RWPE2 (cell line): Measurements from ENCODE around the gene PSMB7.

Experiments used
- ATAC-seq: fragments of 200-7000 bp; cut with Tn5 transposase; 3 replicates; pipeline ENCODE4 v1.9.1; 2021; ENCODE audit warnings: low read depth
- DNase-seq: peaks from one replicate; pipeline ENCODE4 v3.0.0-alpha.2; 2020; ENCODE audit warnings: low spot score
- H3K27ac ChIP-seq: fragments of 450-650 bp; 2 replicates; pipeline ENCODE4 v1.5.1; 2017; ENCODE audit warnings: mild to moderate bottlenecking; ENCODE audit not compliant: poor library complexity, severe bottlenecking
- H3K27me3 ChIP-seq: fragments of 250-450 bp; sonication (Bioruptor Pico); 2 replicates; pipeline ENCODE4 v1.5.1; 2021; ENCODE audit warnings: mild to moderate bottlenecking, moderate library complexity; ENCODE audit not compliant: insufficient read depth, poor library complexity, severe bottlenecking
- H3K36me3 ChIP-seq: fragments of 250-450 bp; sonication (Bioruptor Pico); 2 replicates; pipeline ENCODE4 v1.5.1; 2020; ENCODE audit warnings: low read depth, mild to moderate bottlenecking, moderate library complexity
- H3K4me1 ChIP-seq: fragments of 250-450 bp; sonication (Bioruptor Pico); 2 replicates; pipeline ENCODE4 v1.5.1; 2021; ENCODE audit warnings: mild to moderate bottlenecking, moderate library complexity; ENCODE audit not compliant: insufficient read depth, poor library complexity, severe bottlenecking
- H3K4me3 ChIP-seq: fragments of 250-450 bp; sonication (Bioruptor Pico); 2 replicates; pipeline ENCODE4 v1.5.1; 2021; ENCODE audit warnings: mild to moderate bottlenecking, moderate library complexity; ENCODE audit not compliant: severe bottlenecking
- H3K9me3 ChIP-seq: fragments of 250-450 bp; sonication (Bioruptor Pico); 2 replicates; pipeline ENCODE4 v1.5.1; 2021; ENCODE audit warnings: mild to moderate bottlenecking, moderate library complexity; ENCODE audit not compliant: severe bottlenecking
- TF ChIP-seq, protein P1 (sequence below): fragments of 450-650 bp; IDR thresholded peaks from one replicate; pipeline ENCODE4 v1.5.1; 2017; ENCODE audit warnings: mild to moderate bottlenecking, moderate library complexity; ENCODE audit not compliant: poor library complexity, severe bottlenecking

PSMB7 gene

DNA sequence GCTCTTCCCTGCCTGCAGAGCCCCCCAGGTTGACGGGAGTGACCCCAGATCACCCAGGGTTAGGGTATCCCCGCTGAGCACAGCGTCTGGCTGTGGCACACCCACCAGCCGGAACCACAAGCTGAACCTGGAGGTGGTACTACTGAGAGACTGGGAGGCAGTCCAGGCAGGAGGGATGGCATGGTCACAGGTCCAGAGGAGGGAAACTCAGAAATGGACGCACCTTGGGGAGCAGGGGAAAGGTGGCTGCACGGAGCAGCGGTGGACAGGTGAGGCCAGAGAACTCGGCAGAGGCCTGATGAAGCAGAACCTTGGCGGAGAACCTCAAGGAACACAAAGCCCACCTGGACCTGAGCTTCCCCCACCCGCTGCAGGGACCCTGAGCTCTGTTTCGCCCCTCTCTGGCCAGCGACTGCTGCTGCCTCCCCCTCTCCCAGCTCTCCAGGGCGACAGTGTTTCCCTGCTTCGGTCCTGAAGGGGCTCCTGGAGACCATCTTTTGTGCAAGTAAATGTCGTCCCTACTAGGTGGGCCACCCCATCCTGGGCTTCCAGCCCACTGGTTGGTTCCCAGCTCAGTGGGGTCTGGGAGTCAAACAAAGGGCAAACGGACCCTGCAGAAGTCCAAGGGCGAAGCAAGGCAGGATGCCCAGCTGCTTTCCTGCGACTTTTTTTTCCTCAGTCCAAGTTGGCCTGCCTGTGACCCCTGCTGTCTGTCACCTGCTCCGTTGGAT lies 35.9 kb upstream of the PSMB7 start:
- Histone ChIP-seq H3K36me3 (no peaks in the 10 kb centered on the region), H3K27ac (no peak overlapping the region), H3K4me1 (peaks cover 5% of the 10 kb centered on the region), H3K27me3 (no peaks in the 10 kb centered on the region), H3K4me3 (peak overlapping the region; percentile 16), H3K9me3 (no peaks in the 10 kb centered on the region)
- TF ChIP-seq, protein P1, sequence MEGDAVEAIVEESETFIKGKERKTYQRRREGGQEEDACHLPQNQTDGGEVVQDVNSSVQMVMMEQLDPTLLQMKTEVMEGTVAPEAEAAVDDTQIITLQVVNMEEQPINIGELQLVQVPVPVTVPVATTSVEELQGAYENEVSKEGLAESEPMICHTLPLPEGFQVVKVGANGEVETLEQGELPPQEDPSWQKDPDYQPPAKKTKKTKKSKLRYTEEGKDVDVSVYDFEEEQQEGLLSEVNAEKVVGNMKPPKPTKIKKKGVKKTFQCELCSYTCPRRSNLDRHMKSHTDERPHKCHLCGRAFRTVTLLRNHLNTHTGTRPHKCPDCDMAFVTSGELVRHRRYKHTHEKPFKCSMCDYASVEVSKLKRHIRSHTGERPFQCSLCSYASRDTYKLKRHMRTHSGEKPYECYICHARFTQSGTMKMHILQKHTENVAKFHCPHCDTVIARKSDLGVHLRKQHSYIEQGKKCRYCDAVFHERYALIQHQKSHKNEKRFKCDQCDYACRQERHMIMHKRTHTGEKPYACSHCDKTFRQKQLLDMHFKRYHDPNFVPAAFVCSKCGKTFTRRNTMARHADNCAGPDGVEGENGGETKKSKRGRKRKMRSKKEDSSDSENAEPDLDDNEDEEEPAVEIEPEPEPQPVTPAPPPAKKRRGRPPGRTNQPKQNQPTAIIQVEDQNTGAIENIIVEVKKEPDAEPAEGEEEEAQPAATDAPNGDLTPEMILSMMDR: no peak
- DNase-seq: no peak
- ATAC-seq: no peak

DNA sequence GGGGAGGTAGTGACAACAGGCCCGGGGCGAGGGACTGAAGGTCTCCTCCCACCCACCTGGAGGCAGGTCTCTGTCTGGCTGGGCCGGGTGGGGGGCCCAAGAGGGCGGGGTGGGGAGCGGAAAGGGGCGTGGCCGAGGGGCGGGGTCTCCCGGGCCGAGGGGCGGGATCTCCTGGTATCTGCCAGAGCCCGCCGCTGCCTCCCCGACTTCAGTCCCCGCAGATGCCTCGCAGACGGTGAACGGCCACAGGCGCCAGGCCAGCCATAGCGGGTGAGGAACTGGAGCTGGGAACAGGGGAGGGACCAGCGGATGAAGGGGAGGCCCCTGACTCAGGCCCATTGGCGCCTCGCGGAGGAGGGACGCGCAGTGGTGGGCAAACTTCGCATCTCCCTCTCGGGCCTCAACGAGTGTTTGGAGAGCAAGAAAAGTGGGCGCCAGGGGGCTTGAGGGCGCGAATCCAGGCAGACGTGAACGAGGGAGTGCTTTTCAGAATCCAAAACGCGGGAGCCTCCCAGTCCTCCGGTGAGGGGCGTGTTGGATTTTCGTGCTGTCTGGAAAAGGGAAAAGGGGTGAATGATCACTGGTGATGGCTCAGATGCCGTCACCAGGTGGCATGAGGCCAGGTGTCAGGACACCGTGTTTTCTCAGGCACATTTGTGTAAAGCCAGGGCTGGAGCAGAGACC lies 35.1 kb upstream of the PSMB7 start, which contains the start of gene ADGRD2:
ADGRD2 (plus strand) TSS at position 211 of the 684 bp plus-strand sequence. CDS start 1,216 bp downstream, outside the sequence.
- H3K4me3 ChIP-seq: peak within 1 kb of the TSS; percentile 16
- DNase-seq: no peak
- no peaks in the 10 kb centered on the region for H3K27me3 ChIP-seq

GRCh38 chr9:124449381-124450151 lies 34.3 kb upstream of the PSMB7 start:
- H3K4me1 ChIP-seq: peaks cover 12% of the 10 kb centered on the region
- no peak for ATAC-seq
- H3K27me3 ChIP-seq: no peaks in the 10 kb centered on the region
- no peaks in the 10 kb centered on the region for H3K36me3 ChIP-seq
- H3K27ac ChIP-seq: no peak overlapping the region
- no peaks in the 10 kb centered on the region for H3K9me3 ChIP-seq
- no peak overlapping the region for H3K4me3 ChIP-seq
- no peak for DNase-seq
- TF ChIP-seq, protein P1: no peak

More for the DNA sequence above, 35.1 kb upstream of the PSMB7 start, which contains the start of gene ADGRD2:
- Histone ChIP-seq H3K36me3 (no peaks in the 10 kb centered on the region), H3K9me3 (no peaks in the 10 kb centered on the region), H3K4me1 (peaks cover 11% of the 10 kb centered on the region), H3K27ac (no peak within 1 kb of the TSS)
- TF ChIP-seq, protein P1: no peak
- peak; percentile 30; the same call in 1 of the 3 replicates for ATAC-seq

DNA sequence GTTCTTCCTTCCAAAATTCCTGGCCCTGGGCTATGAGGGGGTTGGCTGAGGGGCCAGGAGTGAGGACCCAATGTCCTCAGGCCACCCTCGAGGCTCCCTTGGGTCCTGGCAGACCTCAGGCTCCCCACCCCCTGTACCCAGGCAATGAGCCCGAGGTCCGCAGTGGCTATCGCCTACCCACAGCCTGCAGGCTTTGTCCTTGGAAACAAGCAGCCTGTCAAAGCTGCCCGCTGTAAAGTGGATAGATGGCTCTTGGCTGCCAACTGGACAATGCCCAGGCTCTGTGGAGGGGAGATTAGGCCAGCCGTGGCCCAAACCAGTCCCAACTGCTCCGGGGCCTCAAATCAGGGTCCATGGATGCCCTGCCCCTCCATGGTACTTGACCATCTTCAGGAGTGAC lies 32.8 kb upstream of the PSMB7 start:
- TF ChIP-seq, protein P1: no peak
- DNase-seq (no peak), ATAC-seq (no peak)
- H3K4me3 ChIP-seq: no peak overlapping the region
- no peaks in the 10 kb centered on the region for H3K9me3 ChIP-seq
- H3K36me3 ChIP-seq: no peaks in the 10 kb centered on the region
- no peaks in the 10 kb centered on the region for H3K27me3 ChIP-seq
- H3K27ac ChIP-seq: no peak overlapping the region
- H3K4me1 ChIP-seq: peaks cover 15% of the 10 kb centered on the region
